Tibial artery (tissue), 4 donors: ENCODE results near the gene BAZ1B.
"Not testable (repeated sequence)": the region's sequence is repeated elsewhere in the genome, so short reads cannot be mapped to it uniquely, and the experiment has no call there.

Source experiments
- DNase-seq, 2 donors: peaks; one replicate each; pipeline ENCODE4 v3.0.0-alpha.2; 2019
- H3K27ac ChIP-seq, 2 donors: fragments of 200-600 bp; sonication (generic) in 1 of 2; 1 replicate in 1 of 2; 2 replicates in 1 of 2; pipeline ENCODE4 v1.5.1; 2018 to 2019; ENCODE audit warnings: mild to moderate bottlenecking in 1 of 2
- H3K27me3 ChIP-seq, 2 donors: fragments of 200-600 bp; sonication (generic) in 1 of 2; one replicate each; pipeline versions ENCODE4 v1.5.1 to v1.6.0; 2016 to 2019
- H3K36me3 ChIP-seq, 3 donors: fragments of 200-600 bp; sonication (generic) in 2 of 3; one replicate each; pipeline ENCODE4 v1.5.1; 2016 to 2019; ENCODE audit warnings: mild to moderate bottlenecking in 2 of 3
- H3K4me1 ChIP-seq, 4 donors: fragments of 200-600 bp; sonication (generic) in 2 of 4; 1 replicate in 3 of 4; 2 replicates in 1 of 4; pipeline ENCODE4 v1.5.1; 2016 to 2019
- H3K4me3 ChIP-seq, 2 donors: fragments of 200-600 bp; sonication (generic) in 1 of 2; 1 replicate in 1 of 2; 2 replicates in 1 of 2; pipeline ENCODE4 v1.5.1; 2018 to 2019; ENCODE audit warnings: mild to moderate bottlenecking in 2 of 2
- H3K9me3 ChIP-seq, 3 donors: fragments of 200-600 bp; sonication (generic) in 1 of 3; one replicate each; pipeline ENCODE4 v1.5.1; 2016 to 2019
- CTCF ChIP-seq, 2 experiments: fragments of 200-600 bp in 1 of 2; fragments of 450-650 bp in 1 of 2; IDR thresholded peaks; one replicate each; pipeline ENCODE4 v1.5.1; 2017 to 2019; ENCODE audit warnings: antibody characterized with exemption in 2 of 2, mild to moderate bottlenecking in 1 of 2, moderate library complexity in 1 of 2
- intact Hi-C: fragments of 100-400 bp; cut with DNase I; formaldehyde crosslinking; loops from one replicate; pipeline ENCODE4 v1.15.0; 2023; ENCODE audit warnings: low total_unique reads

The BAZ1B gene

DNA sequence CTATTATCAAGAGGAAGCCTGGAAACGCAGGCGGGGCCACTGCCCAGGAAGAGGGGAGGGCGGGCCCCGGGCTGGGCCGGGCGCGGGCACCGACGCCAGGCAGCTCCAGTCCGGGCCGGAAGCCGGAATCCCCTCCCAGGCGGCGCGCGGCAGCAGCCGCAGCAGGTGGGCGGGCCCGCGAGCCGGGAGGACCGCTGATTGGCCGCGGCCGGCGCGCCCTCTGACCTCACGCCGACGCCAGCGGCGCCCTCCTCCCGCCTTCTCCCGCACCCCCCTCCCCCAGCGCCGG, 35.0 kb upstream of the BAZ1B start:
- DNase-seq = peak; percentile 94 to 97
- no peaks in the 10 kb centered on the region for H3K27me3 ChIP-seq
- no peak for TF ChIP-seq CTCF (IDR thresholded peaks at IDR 0.05)
- H3K27ac ChIP-seq = peak overlapping the region; percentile 90 to 100
- peaks cover 0 to 27% (median 19%) of the 10 kb centered on the region in 4 donors for H3K4me1 ChIP-seq
- H3K9me3 ChIP-seq = no peaks in the 10 kb centered on the region
- peak overlapping the region; percentile 74 to 94 for H3K4me3 ChIP-seq
- intact Hi-C loops = no loop called here
- H3K36me3 ChIP-seq = peaks cover 2 to 28% (median 10%) of the 10 kb centered on the region in 3 donors

GRCh38 chr7:73556208-73557107, 34.4 kb upstream of the BAZ1B start:
- intact Hi-C loops = no loop called here
- peak overlapping the region; percentile 90 to 100 for H3K27ac ChIP-seq
- H3K9me3 ChIP-seq = no peaks in the 10 kb centered on the region
- DNase-seq = no peak
- H3K4me1 ChIP-seq = peaks cover 0 to 27% (median 19%) of the 10 kb centered on the region in 4 donors
- H3K36me3 ChIP-seq = peaks cover 8 to 34% (median 15%) of the 10 kb centered on the region in 3 donors
- peak overlapping the region; percentile 74 to 94 for H3K4me3 ChIP-seq
- TF ChIP-seq CTCF (IDR thresholded peaks at IDR 0.05) = no peak
- H3K27me3 ChIP-seq = no peaks in the 10 kb centered on the region

- Histone ChIP-seq H3K4me3 (peak overlapping the region; percentile 74 to 94), H3K4me1 (peaks cover 0 to 27% (median 19%) of the 10 kb centered on the region in 4 donors), H3K36me3 (peaks cover 15 to 42% (median 22%) of the 10 kb centered on the region in 3 donors), H3K27me3 (no peaks in the 10 kb centered on the region), H3K27ac (peak overlapping the region; percentile 90 to 100), H3K9me3 (no peaks in the 10 kb centered on the region)
- intact Hi-C loops = no loop called here
- no peak for DNase-seq
- no peak for TF ChIP-seq CTCF (IDR thresholded peaks at IDR 0.05)
These were observed 33.4 kb upstream of the BAZ1B start for GRCh38 chr7:73555411-73555982.

- H3K27ac ChIP-seq, intact Hi-C loops, DNase-seq, H3K27me3 ChIP-seq, H3K9me3 ChIP-seq, H3K4me3 ChIP-seq: not testable (repeated sequence)
- peaks cover 21 to 72% (median 41%) of the 10 kb centered on the region in 3 donors for H3K36me3 ChIP-seq
- H3K4me1 ChIP-seq = peaks cover 0 to 11% (median 2%) of the 10 kb centered on the region in 4 donors
These were observed 28.0 kb upstream of the BAZ1B start for GRCh38 chr7:73550093-73550492.

GRCh38 chr7:73549176-73549575, 27.1 kb upstream of the BAZ1B start:
- H3K4me3 ChIP-seq = no peak overlapping the region
- H3K4me1 ChIP-seq = peaks cover 0 to 2% (median 0%) of the 10 kb centered on the region in 4 donors
- no peak overlapping the region for H3K27ac ChIP-seq
- no peaks in the 10 kb centered on the region for H3K9me3 ChIP-seq
- H3K36me3 ChIP-seq = peaks cover 21 to 65% (median 41%) of the 10 kb centered on the region in 3 donors
- DNase-seq = no peak
- intact Hi-C loops = no loop called here
- TF ChIP-seq CTCF (IDR thresholded peaks at IDR 0.05) = no peak
- H3K27me3 ChIP-seq = no peaks in the 10 kb centered on the region

GRCh38 chr7:73547841-73548240, 25.7 kb upstream of the BAZ1B start:
- Histone ChIP-seq H3K36me3 (peaks cover 35 to 59% (median 42%) of the 10 kb centered on the region in 3 donors), H3K27me3 (no peaks in the 10 kb centered on the region), H3K4me3 (no peak overlapping the region), H3K4me1 (no peaks in the 10 kb centered on the region), H3K9me3 (no peaks in the 10 kb centered on the region), H3K27ac (no peak overlapping the region)
- no peak for TF ChIP-seq CTCF (IDR thresholded peaks at IDR 0.05)
- intact Hi-C loops = no loop called here
- DNase-seq = no peak
